HepG2 (cell line): ENCODE data around the gene ZCCHC4. TPM values are rescaled to one million over a fixed set of nuclear protein-coding genes. Genes with fewer than 3 reads are reported as not detected.

Experiments used
- ATF1 ChIP-seq: IDR thresholded peaks from 2 replicates; pipeline ENCODE4 v1.6.1; 2016; ENCODE audit warnings: mild to moderate bottlenecking, control low read depth
- EP300 ChIP-seq, 3 experiments: sonication (generic) in 1 of 3; formaldehyde crosslinking in 1 of 3; IDR thresholded peaks; 2 replicates each; pipeline versions ENCODE4 v1.5.1 to v1.6.1; 2011 to 2020; ENCODE audit warnings: low read depth in 2 of 3, low read length in 2 of 3, borderline replicate concordance in 1 of 3, improper control_type of control experiment in 1 of 3, mild to moderate bottlenecking in 1 of 3, missing genetic modification reagents in 1 of 3, moderate library complexity in 1 of 3
- FOXA1 ChIP-seq, 2 experiments: fragments of 450-650 bp in 1 of 2; sonication (generic) in 1 of 2; formaldehyde crosslinking in 1 of 2; IDR thresholded peaks; 2 replicates each; pipeline versions ENCODE4 v1.4.0 to v1.6.1; 2016 to 2020; ENCODE audit warnings: missing genetic modification reagents in 1 of 2
- HOXA7 ChIP-seq: sonication (generic); formaldehyde crosslinking; IDR thresholded peaks from 2 replicates; pipeline ENCODE4 v1.8.1; 2022; ENCODE audit warnings: mild to moderate bottlenecking, missing genetic modification reagents, moderate library complexity
- KAT7 ChIP-seq: IDR thresholded peaks from 2 replicates; pipeline ENCODE4 v1.6.1; 2018; ENCODE audit warnings: borderline replicate concordance, missing compliant biosample characterization
- KDM1A ChIP-seq: IDR thresholded peaks from 2 replicates; pipeline ENCODE4 v1.6.1; 2016; ENCODE audit warnings: missing compliant biosample characterization
- KDM3A ChIP-seq: IDR thresholded peaks from 2 replicates; pipeline ENCODE4 v1.6.1; 2018; ENCODE audit warnings: low read depth, missing compliant biosample characterization
- MTF1 ChIP-seq: sonication (generic); formaldehyde crosslinking; IDR thresholded peaks from 2 replicates; pipeline ENCODE4 v1.5.0; 2020; ENCODE audit warnings: missing genetic modification reagents
- SIX4 ChIP-seq: sonication (generic); formaldehyde crosslinking; IDR thresholded peaks from 2 replicates; pipeline ENCODE4 v1.4.0; 2020; ENCODE audit warnings: missing genetic modification reagents
- SOX13 ChIP-seq, 3 experiments: fragments of 450-650 bp in 1 of 3; sonication (generic) in 1 of 3; formaldehyde crosslinking in 1 of 3; IDR thresholded peaks in 2 of 3; conservative IDR thresholded peaks in 1 of 3; 2 replicates each; pipeline versions ENCODE4 v1.5.0 to v1.6.1; 2016 to 2020; ENCODE audit warnings: antibody characterized with exemption in 1 of 3, mild to moderate bottlenecking in 1 of 3, missing compliant biosample characterization in 1 of 3, missing genetic modification reagents in 1 of 3, moderate library complexity in 1 of 3
- SRSF1 ChIP-seq: fragments of 200-400 bp; formaldehyde crosslinking; optimal IDR thresholded peaks from 2 replicates; pipeline ENCODE3; 2017; ENCODE audit warnings: mild to moderate bottlenecking, low read depth, low read length, moderate library complexity
- ZFP36L2 ChIP-seq: sonication (generic); formaldehyde crosslinking; IDR thresholded peaks from 2 replicates; pipeline ENCODE4 v1.4.0; 2020; ENCODE audit warnings: missing genetic modification reagents
- ZNF232 ChIP-seq: sonication (generic); formaldehyde crosslinking; IDR thresholded peaks from 2 replicates; pipeline ENCODE4 v1.4.0; 2020; ENCODE audit warnings: missing genetic modification reagents, borderline replicate concordance
- ZNF550 ChIP-seq: sonication (generic); formaldehyde crosslinking; IDR thresholded peaks from 2 replicates; pipeline ENCODE4 v1.4.0; 2020; ENCODE audit warnings: mild to moderate bottlenecking, missing genetic modification reagents, borderline replicate concordance
- ZNF570 ChIP-seq: sonication (generic); formaldehyde crosslinking; IDR thresholded peaks from 2 replicates; pipeline ENCODE4 v1.4.0; 2020; ENCODE audit warnings: mild to moderate bottlenecking, missing genetic modification reagents, borderline replicate concordance
- ZNF775 ChIP-seq: sonication (generic); formaldehyde crosslinking; IDR thresholded peaks from 2 replicates; pipeline ENCODE4 v1.4.0; 2020; ENCODE audit warnings: missing genetic modification reagents, mild to moderate bottlenecking, moderate library complexity, borderline replicate concordance
- polyA plus RNA-seq, 8 experiments: library from polyadenylated mRNA; depleted of rRNA in 3 of 8; stranded (reverse) in 7 of 8; unstranded in 1 of 8; fragments of >200 nt; fragmentation: Illumina TruSeq in 4 of 8; extraction: Trizol in 4 of 8; gene quantifications; 2 replicates each; pipeline versions ENCODE4 v1.2.1 to v1.2.3, GENCODE V29; 2011 to 2016; ENCODE audit warnings: low read depth in 4 of 8, missing spikeins in 1 of 8, mixed read lengths in 1 of 8; ENCODE audit not compliant: insufficient read depth in 1 of 8
- total RNA-seq, 5 experiments: library from RNA; depleted of rRNA; stranded (reverse); fragments of >200 nt; fragmentation: Illumina TruSeq; extraction: Trizol; gene quantifications; 2 replicates each; pipeline ENCODE4 v1.2.3, GENCODE V29; 2016; ENCODE audit warnings: low read depth in 1 of 5
- TF ChIP-seq, protein P1 (sequence below): sonication (generic); formaldehyde crosslinking; IDR thresholded peaks from one replicate; pipeline ENCODE4 v1.5.1; 2020; ENCODE audit warnings: mild to moderate bottlenecking, missing genetic modification reagents; ENCODE audit errors: not compliant biosample characterization
- TF ChIP-seq, protein P2 (sequence below): sonication (generic); formaldehyde crosslinking; IDR thresholded peaks from 2 replicates; pipeline ENCODE4 v1.4.0; 2020; ENCODE audit warnings: missing genetic modification reagents

ZCCHC4 gene
- total and polyA plus RNA-seq, 2 of the 13 experiments (the other 11 are each of a cell fraction or from before 2014, with no cell fraction given) = 13.2 to 15.0 TPM

DNA sequence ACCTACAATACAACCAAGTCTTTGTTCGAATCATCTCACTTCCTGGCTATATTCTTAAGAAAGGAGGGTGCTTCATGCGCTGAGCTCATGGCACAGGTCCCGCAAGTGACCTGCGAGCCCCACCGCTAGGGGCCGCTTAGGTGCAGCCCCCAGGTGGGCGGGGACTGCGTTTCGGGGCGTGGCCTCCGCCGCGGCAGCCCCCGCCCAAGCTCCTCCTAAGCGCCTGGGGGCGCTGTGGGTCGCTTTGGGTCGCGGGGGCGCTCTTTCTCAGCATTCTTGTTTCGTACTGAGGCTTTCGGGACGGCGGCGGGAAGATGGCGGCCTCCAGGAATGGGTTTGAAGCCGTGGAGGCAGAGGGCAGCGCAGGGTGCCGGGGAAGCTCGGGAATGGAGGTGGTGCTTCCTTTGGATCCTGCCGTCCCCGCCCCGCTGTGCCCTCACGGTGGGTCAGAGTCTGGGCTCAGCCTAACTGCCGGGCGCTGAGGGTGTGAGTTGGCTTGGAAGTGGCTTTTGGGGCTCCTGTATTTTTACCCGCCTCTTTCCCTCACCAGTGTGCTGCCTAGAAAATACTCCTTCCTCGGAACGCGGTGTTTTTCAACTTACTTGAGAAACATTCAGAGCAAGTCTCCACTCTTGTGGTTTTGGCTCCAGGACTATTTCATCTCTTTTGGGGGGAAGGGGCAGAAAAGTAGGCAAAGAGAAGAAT lies at the start of gene ZCCHC4 (continued):
- TF ChIP-seq ZNF550 (CRISPR knock-in tag) (0 out of 2 replicates have a peak, but pooled peaks have one; percentile 63), MTF1 (CRISPR knock-in tag) (0 out of 2 replicates have a peak, but pooled peaks have one; percentile 31), EP300 (IDR thresholded peaks at IDR 0.05; ENCODE audit: low read depth in 2 of 2, low read length in 2 of 2) (peak; percentile 57 to 60; a peak in 3 of 4 replicates), EP300 (CRISPR knock-in tag; IDR thresholded peaks at IDR 0.05; ENCODE audit: borderline replicate concordance) (peak; percentile 44; the same call in 1 of the 2 replicates), HOXA7 (no peak), SRSF1 (peak; percentile 86), ZNF570 (CRISPR knock-in tag) (peak; percentile 43; the same call in 1 of the 2 replicates), ZFP36L2 (CRISPR knock-in tag) (no peak), KAT7 (peak; percentile 94), ZNF232 (CRISPR knock-in tag) (peak; percentile 62; the same call in 1 of the 2 replicates), ATF1 (CRISPR knock-in tag) (peak; percentile 61; the same call in 1 of the 2 replicates), KDM1A (peak; percentile 74; the same call in 1 of the 2 replicates), ZNF775 (no peak), KDM3A (CRISPR knock-in tag) (peak; percentile 95), SIX4 (CRISPR knock-in tag) (no peak), FOXA1 (IDR thresholded peaks at IDR 0.05) (no peak), FOXA1 (CRISPR knock-in tag; IDR thresholded peaks at IDR 0.05) (peak; percentile 24), SOX13 (IDR thresholded peaks at IDR 0.05) (no peak), SOX13 (CRISPR knock-in tag; conservative IDR thresholded peaks at IDR 0.05 in 1 of 2, IDR thresholded peaks at IDR 0.05 in 1 of 2) (peak in 1 of 2 experiments; percentile 64; a peak in 2 of 4 replicates)
- TF ChIP-seq, protein P1, sequence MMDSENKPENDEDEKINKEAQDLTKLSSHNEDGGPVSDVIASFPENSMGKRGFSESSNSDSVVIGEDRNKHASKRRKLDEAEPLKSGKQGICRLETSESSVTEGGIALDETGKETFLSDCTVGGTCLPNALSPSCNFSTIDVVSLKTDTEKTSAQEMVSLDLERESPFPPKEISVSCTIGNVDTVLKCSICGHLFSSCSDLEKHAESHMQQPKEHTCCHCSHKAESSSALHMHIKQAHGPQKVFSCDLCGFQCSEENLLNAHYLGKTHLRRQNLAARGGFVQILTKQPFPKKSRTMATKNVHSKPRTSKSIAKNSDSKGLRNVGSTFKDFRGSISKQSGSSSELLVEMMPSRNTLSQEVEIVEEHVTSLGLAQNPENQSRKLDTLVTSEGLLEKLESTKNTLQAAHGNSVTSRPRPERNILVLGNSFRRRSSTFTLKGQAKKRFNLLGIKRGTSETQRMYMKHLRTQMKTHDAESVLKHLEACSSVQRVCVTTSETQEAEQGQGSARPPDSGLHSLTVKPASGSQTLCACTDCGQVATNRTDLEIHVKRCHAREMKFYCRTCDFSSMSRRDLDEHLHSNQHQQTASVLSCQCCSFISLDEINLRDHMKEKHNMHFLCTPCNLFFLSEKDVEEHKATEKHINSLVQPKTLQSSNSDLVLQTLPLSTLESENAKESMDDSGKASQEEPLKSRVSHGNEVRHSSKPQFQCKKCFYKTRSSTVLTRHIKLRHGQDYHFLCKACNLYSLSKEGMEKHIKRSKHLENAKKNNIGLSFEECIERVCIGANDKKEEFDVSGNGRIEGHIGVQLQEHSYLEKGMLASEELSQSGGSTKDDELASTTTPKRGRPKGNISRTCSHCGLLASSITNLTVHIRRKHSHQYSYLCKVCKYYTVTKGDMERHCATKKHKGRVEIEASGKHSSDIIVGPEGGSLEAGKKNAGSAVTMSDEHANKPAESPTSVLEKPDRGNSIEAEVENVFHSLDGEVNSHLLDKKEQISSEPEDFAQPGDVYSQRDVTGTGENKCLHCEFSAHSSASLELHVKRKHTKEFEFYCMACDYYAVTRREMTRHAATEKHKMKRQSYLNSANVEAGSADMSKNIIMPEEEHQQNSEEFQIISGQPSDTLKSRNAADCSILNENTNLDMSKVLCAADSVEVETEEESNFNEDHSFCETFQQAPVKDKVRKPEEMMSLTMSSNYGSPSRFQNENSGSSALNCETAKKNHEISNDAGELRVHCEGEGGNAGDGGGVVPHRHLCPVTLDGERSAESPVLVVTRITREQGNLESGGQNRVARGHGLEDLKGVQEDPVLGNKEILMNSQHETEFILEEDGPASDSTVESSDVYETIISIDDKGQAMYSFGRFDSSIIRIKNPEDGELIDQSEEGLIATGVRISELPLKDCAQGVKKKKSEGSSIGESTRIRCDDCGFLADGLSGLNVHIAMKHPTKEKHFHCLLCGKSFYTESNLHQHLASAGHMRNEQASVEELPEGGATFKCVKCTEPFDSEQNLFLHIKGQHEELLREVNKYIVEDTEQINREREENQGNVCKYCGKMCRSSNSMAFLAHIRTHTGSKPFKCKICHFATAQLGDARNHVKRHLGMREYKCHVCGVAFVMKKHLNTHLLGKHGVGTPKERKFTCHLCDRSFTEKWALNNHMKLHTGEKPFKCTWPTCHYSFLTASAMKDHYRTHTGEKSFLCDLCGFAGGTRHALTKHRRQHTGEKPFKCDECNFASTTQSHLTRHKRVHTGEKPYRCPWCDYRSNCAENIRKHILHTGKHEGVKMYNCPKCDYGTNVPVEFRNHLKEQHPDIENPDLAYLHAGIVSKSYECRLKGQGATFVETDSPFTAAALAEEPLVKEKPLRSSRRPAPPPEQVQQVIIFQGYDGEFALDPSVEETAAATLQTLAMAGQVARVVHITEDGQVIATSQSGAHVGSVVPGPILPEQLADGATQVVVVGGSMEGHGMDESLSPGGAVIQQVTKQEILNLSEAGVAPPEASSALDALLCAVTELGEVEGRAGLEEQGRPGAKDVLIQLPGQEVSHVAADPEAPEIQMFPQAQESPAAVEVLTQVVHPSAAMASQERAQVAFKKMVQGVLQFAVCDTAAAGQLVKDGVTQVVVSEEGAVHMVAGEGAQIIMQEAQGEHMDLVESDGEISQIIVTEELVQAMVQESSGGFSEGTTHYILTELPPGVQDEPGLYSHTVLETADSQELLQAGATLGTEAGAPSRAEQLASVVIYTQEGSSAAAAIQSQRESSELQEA (CRISPR knock-in tag) = peak; percentile 80
- TF ChIP-seq, protein P2, sequence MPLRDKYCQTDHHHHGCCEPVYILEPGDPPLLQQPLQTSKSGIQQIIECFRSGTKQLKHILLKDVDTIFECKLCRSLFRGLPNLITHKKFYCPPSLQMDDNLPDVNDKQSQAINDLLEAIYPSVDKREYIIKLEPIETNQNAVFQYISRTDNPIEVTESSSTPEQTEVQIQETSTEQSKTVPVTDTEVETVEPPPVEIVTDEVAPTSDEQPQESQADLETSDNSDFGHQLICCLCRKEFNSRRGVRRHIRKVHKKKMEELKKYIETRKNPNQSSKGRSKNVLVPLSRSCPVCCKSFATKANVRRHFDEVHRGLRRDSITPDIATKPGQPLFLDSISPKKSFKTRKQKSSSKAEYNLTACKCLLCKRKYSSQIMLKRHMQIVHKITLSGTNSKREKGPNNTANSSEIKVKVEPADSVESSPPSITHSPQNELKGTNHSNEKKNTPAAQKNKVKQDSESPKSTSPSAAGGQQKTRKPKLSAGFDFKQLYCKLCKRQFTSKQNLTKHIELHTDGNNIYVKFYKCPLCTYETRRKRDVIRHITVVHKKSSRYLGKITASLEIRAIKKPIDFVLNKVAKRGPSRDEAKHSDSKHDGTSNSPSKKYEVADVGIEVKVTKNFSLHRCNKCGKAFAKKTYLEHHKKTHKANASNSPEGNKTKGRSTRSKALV (CRISPR knock-in tag) = 0 out of 2 replicates have a peak, but pooled peaks have one; percentile 23
